BLaER1 (cell line): Measurements from ENCODE around the gene HMGCR.

Experiments used
- H3K27ac ChIP-seq: shearing (Covaris generic); formaldehyde crosslinking; 2 replicates; pipeline ENCODE4 v1.8.1; 2022
- H3K27me3 ChIP-seq: shearing (Covaris generic); formaldehyde crosslinking; 2 replicates; pipeline ENCODE4 v1.8.1; 2022
- H3K36me3 ChIP-seq: shearing (Covaris generic); formaldehyde crosslinking; 2 replicates; pipeline ENCODE4 v1.8.1; 2022
- H3K4me1 ChIP-seq: shearing (Covaris generic); formaldehyde crosslinking; 2 replicates; pipeline ENCODE4 v1.8.1; 2022
- H3K4me2 ChIP-seq: shearing (Covaris generic); formaldehyde crosslinking; 2 replicates; pipeline ENCODE4 v1.8.1; 2022
- H3K4me3 ChIP-seq: shearing (Covaris generic); formaldehyde crosslinking; 2 replicates; pipeline ENCODE4 v1.8.1; 2022
- H3K9ac ChIP-seq: shearing (Covaris generic); formaldehyde crosslinking; 2 replicates; pipeline ENCODE4 v1.8.1; 2022
- H3K9me3 ChIP-seq: shearing (Covaris generic); formaldehyde crosslinking; 2 replicates; pipeline ENCODE4 v1.8.1; 2022
- H4K20me1 ChIP-seq: shearing (Covaris generic); formaldehyde crosslinking; 2 replicates; pipeline ENCODE4 v1.8.1; 2022
- Cebpa-rat ChIP-seq: shearing (Covaris generic); IDR thresholded peaks from 2 replicates; pipeline ENCODE4 v1.8.1; 2022

Gene HMGCR

DNA sequence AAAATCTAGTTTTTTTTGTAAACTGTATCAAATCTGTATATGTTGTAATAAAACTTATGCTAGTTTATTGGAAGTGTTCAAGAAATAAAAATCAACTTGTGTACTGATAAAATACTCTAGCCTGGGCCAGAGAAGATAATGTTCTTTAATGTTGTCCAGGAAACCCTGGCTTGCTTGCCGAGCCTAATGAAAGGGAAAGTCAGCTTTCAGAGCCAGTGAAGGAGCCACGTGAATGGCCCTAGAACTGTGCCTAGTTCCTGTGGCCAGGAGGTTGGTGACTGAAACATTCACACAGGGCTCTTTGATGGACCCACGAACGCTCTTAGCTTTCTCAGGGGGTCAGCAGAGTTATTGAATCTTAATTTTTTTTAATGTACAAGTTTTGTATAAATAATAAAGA, 24.3 kb downstream of the HMGCR start:
- no peak overlapping the region for H3K4me2 ChIP-seq
- no peaks in the 10 kb centered on the region for H3K4me1 ChIP-seq
- no peaks in the 10 kb centered on the region for H4K20me1 ChIP-seq
- H3K9ac ChIP-seq: no peak overlapping the region
- no peak overlapping the region for H3K4me3 ChIP-seq
- no peaks in the 10 kb centered on the region for H3K9me3 ChIP-seq
- H3K27ac ChIP-seq: no peak overlapping the region
- H3K27me3 ChIP-seq: no peaks in the 10 kb centered on the region
- TF ChIP-seq Cebpa-rat: no peak
- H3K36me3 ChIP-seq: peaks cover 74% of the 10 kb centered on the region

DNA sequence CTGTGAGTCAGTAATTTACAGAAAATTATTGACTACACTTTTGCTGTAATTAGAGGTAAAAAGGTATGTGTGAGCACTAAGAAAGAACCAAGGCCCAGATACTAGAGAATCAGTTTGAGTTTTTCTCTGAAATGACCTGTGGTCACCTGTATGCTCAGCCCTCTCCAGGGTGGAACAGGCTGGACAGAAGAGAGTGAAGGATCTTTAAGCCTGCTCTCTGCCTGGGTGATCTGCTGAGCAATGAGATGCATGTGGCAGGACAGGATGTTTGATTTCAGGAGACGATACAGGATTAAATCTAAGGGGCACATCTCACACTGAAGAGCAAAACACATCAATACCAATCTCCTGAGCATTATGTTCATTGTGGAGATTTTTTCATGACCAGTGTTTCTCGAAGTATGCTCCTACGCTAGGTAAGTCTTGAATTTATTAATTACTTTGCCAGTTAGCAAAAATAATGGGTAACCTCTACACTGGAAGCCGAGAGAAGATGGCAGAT, 25.5 kb downstream of the HMGCR start:
- no peak for TF ChIP-seq Cebpa-rat
- peaks cover 61% of the 10 kb centered on the region for H3K36me3 ChIP-seq
- H3K27ac ChIP-seq: no peak overlapping the region
- no peak overlapping the region for H3K9ac ChIP-seq
- no peak overlapping the region for H3K4me3 ChIP-seq
- no peaks in the 10 kb centered on the region for H3K27me3 ChIP-seq
- no peaks in the 10 kb centered on the region for H3K4me1 ChIP-seq
- H4K20me1 ChIP-seq: no peaks in the 10 kb centered on the region
- H3K9me3 ChIP-seq: no peaks in the 10 kb centered on the region
- H3K4me2 ChIP-seq: no peak overlapping the region

GRCh38 chr5:75363111-75363510, 26.1 kb downstream of the HMGCR start:
- H3K9ac ChIP-seq: no peak overlapping the region
- TF ChIP-seq Cebpa-rat: no peak
- H3K4me2 ChIP-seq: no peak overlapping the region
- peaks cover 56% of the 10 kb centered on the region for H3K36me3 ChIP-seq
- no peaks in the 10 kb centered on the region for H3K4me1 ChIP-seq
- no peak overlapping the region for H3K4me3 ChIP-seq
- no peaks in the 10 kb centered on the region for H3K27me3 ChIP-seq
- H3K27ac ChIP-seq: no peak overlapping the region
- no peaks in the 10 kb centered on the region for H3K9me3 ChIP-seq
- H4K20me1 ChIP-seq: no peaks in the 10 kb centered on the region

DNA sequence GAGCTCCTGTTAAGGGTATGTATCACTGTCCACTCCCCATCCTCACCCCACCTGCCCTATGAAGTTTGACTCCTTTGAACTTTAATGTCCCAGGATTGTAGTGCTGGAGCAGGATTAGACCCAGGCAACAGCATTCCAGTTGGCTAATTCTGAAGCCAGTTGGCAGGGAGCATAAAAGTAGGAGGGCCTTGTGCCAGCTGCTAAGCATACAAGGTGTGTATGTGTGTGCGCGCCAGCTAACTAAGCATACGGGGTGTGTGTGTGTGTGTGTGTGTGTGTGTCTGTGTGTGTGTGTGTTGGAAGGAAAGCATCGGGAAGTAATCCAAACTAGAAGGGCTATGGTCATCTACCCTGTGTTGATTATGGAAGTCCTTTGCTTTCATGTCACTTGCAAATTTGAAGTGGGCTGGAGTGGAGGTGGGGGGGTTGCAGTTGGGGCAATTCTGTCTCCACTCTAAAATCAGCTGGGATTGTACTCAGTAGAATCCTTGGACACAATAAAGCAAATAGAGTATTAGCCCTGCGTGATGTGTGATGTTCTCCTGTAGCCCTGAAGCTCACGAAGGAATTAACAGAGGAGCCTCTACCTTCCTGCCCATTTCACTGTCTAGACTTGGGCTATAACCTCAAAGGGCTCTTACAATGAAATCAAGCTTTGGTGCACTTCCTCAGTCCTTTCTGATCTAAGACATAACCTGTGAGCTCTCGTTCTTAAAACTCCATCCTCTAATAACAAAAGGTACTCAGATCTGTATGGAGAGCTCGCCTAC, 26.9 kb downstream of the HMGCR start:
- Histone ChIP-seq H3K4me2 (no peak overlapping the region), H3K4me3 (no peak overlapping the region), H3K9ac (no peak overlapping the region), H3K27ac (no peak overlapping the region), H3K4me1 (no peaks in the 10 kb centered on the region), H4K20me1 (no peaks in the 10 kb centered on the region), H3K36me3 (peaks cover 48% of the 10 kb centered on the region), H3K27me3 (no peaks in the 10 kb centered on the region), H3K9me3 (no peaks in the 10 kb centered on the region)
- TF ChIP-seq Cebpa-rat: no peak

DNA sequence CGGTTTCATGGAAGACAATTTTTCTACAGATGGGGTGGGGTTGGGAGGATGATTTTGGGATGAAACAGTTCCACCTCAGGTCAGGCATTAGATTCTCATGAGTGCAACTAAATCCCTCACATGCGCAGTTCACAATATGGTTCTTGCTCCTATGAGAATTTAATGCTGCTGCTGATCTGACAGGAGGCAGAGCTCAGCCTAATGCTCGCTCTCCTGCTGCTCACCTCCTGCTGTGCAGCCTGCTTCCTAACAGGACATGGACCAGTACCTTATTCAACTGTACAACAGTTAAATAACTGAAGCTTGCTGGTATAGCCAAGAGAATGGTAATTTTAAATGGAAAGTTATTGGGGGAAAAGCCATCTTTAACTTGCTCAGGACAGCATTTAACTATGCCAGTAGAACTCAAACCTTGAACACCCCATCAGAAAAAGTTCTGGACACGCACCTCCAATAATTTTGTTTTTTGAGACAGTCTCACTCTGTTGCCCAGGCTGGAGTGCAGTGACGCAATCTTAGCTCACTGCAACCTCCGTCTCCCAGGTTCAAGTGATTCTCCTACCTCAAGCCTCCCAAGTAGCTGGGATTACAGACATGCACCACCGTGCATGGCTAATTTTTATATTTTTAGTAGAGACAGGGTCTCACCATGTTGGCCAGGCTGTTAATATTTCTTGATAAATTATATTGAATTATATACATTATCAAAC, 27.7 kb downstream of the HMGCR start:
- no peaks in the 10 kb centered on the region for H3K9me3 ChIP-seq
- no peaks in the 10 kb centered on the region for H3K4me1 ChIP-seq
- no peak overlapping the region for H3K27ac ChIP-seq
- no peaks in the 10 kb centered on the region for H3K27me3 ChIP-seq
- no peak overlapping the region for H3K4me3 ChIP-seq
- no peak for TF ChIP-seq Cebpa-rat
- H3K36me3 ChIP-seq: peaks cover 39% of the 10 kb centered on the region
- no peaks in the 10 kb centered on the region for H4K20me1 ChIP-seq
- no peak overlapping the region for H3K9ac ChIP-seq
- H3K4me2 ChIP-seq: no peak overlapping the region

GRCh38 chr5:75365740-75366139, 28.7 kb downstream of the HMGCR start:
- Histone ChIP-seq H3K36me3 (peaks cover 29% of the 10 kb centered on the region), H3K4me2 (no peak overlapping the region), H3K9me3 (no peaks in the 10 kb centered on the region), H4K20me1 (no peaks in the 10 kb centered on the region), H3K4me1 (no peaks in the 10 kb centered on the region), H3K9ac (no peak overlapping the region), H3K4me3 (no peak overlapping the region), H3K27me3 (no peaks in the 10 kb centered on the region), H3K27ac (no peak overlapping the region)
- TF ChIP-seq Cebpa-rat: no peak

GRCh38 chr5:75366787-75367186, 29.8 kb downstream of the HMGCR start:
- Histone ChIP-seq H3K27ac (no peak overlapping the region), H3K9ac (no peak overlapping the region), H3K4me1 (no peaks in the 10 kb centered on the region), H3K27me3 (no peaks in the 10 kb centered on the region), H3K4me3 (no peak overlapping the region), H3K4me2 (no peak overlapping the region), H4K20me1 (no peaks in the 10 kb centered on the region), H3K9me3 (no peaks in the 10 kb centered on the region), H3K36me3 (peaks cover 20% of the 10 kb centered on the region)
- no peak for TF ChIP-seq Cebpa-rat

DNA sequence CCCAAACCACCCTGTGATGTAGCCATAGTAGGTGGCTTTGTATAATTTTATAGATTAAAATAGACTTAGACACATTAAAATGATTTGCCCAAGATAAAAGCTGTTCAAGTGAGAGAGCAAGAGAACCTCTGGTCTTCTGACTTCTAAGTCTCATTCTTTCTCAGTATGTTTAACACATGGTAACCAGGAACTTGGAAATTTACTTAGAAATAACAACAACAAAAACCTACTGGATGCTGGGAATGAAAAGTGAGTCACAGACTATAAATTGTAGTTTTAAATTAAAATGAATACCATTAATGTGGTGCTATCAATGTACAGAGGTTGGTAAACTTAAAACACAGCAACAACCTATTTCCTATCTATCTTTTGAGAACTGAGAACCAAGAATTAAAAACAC, 30.4 kb downstream of the HMGCR start:
- Histone ChIP-seq H3K4me2 (no peak overlapping the region), H3K27me3 (no peaks in the 10 kb centered on the region), H3K4me3 (no peak overlapping the region), H4K20me1 (no peaks in the 10 kb centered on the region), H3K36me3 (peaks cover 15% of the 10 kb centered on the region), H3K27ac (no peak overlapping the region), H3K4me1 (no peaks in the 10 kb centered on the region), H3K9ac (no peak overlapping the region), H3K9me3 (no peaks in the 10 kb centered on the region)
- TF ChIP-seq Cebpa-rat: no peak

DNA sequence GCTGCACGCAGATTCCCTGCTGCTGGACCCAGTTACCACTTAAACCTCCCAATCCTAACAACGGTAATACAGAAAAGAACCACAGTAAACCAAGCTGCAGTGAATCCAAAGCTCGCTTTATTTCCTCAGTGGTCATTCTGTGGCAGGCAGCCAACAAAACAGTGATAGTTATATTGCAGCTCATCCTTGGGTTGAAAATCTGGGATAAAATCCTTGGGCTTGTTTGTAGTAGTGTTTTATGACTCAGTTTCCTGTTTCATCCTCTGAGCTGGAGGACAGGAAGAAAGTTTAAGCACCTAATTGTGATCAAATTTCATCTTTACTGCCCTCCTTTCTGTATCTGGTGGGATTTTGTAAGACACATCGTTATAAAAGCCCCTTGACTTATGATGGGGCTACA, 31.4 kb downstream of the HMGCR start:
- H4K20me1 ChIP-seq: no peaks in the 10 kb centered on the region
- H3K9ac ChIP-seq: no peak overlapping the region
- no peak for TF ChIP-seq Cebpa-rat
- H3K9me3 ChIP-seq: no peaks in the 10 kb centered on the region
- H3K27me3 ChIP-seq: no peaks in the 10 kb centered on the region
- no peak overlapping the region for H3K4me2 ChIP-seq
- no peaks in the 10 kb centered on the region for H3K4me1 ChIP-seq
- H3K36me3 ChIP-seq: peaks cover 5% of the 10 kb centered on the region
- no peak overlapping the region for H3K27ac ChIP-seq
- H3K4me3 ChIP-seq: no peak overlapping the region

- no peak for TF ChIP-seq Cebpa-rat
- Histone ChIP-seq H3K27ac (no peak overlapping the region), H4K20me1 (no peaks in the 10 kb centered on the region), H3K4me2 (no peak overlapping the region), H3K9me3 (no peaks in the 10 kb centered on the region), H3K4me1 (no peaks in the 10 kb centered on the region), H3K4me3 (no peak overlapping the region), H3K9ac (no peak overlapping the region), H3K27me3 (no peaks in the 10 kb centered on the region), H3K36me3 (peaks cover 41% of the 10 kb centered on the region)
These were observed 36.8 kb downstream of the HMGCR start for GRCh38 chr5:75373862-75374261.
